GM15510 (cell line): ENCODE measurements around the gene EGLN3.

Experiments used
- POLR2A ChIP-seq: IDR thresholded peaks from 3 replicates; pipeline ENCODE4 v1.6.1; 2011; ENCODE audit warnings: borderline replicate concordance; ENCODE audit not compliant: insufficient read length; ENCODE audit errors: extremely low read depth

The EGLN3 gene

GRCh38 chr14:33948869-33949408, 1.9 kb downstream of the EGLN3 start:
- TF ChIP-seq POLR2A = no peak

GRCh38 chr14:33948145-33948868, 2.6 kb downstream of the EGLN3 start:
- TF ChIP-seq POLR2A = no peak

- no peak for TF ChIP-seq POLR2A
These were observed 4.0 kb downstream of the EGLN3 start for GRCh38 chr14:33946679-33947476.

- no peak for TF ChIP-seq POLR2A
These were observed 5.4 kb downstream of the EGLN3 start for GRCh38 chr14:33945210-33946088.

- no peak for TF ChIP-seq POLR2A
These were observed 7.6 kb downstream of the EGLN3 start for GRCh38 chr14:33943096-33943883.

GRCh38 chr14:33941718-33942117, 9.2 kb downstream of the EGLN3 start:
- TF ChIP-seq POLR2A = no peak

GRCh38 chr14:33940561-33941011, 10.3 kb downstream of the EGLN3 start:
- no peak for TF ChIP-seq POLR2A

- no peak for TF ChIP-seq POLR2A
These were observed 12.5 kb downstream of the EGLN3 start for GRCh38 chr14:33938131-33938949.

GRCh38 chr14:33936391-33936790, 14.5 kb downstream of the EGLN3 start:
- no peak for TF ChIP-seq POLR2A

- TF ChIP-seq POLR2A = no peak
These were observed 15.9 kb downstream of the EGLN3 start for GRCh38 chr14:33934938-33935337.

GRCh38 chr14:33934043-33934750, 16.7 kb downstream of the EGLN3 start:
- no peak for TF ChIP-seq POLR2A

GRCh38 chr14:33933386-33933933, 17.4 kb downstream of the EGLN3 start:
- TF ChIP-seq POLR2A = no peak
